ENCODE results near the gene LRRC27. TPM values are rescaled to one million over a fixed set of nuclear protein-coding genes. Genes with fewer than 3 reads are reported as not detected.

LRRC27 gene
- total and polyA plus RNA-seq, 2 experiments from 2014 or later: 7.5 to 9.6 TPM

GRCh38 chr10:132346806-132347205 lies 14.8 kb downstream of the LRRC27 start:
- no peak overlapping the region for H3K9ac ChIP-seq
- H3K79me2 ChIP-seq (ENCODE audit: insufficient read depth): no peaks in the 10 kb centered on the region
- no peaks in the 10 kb centered on the region for H4K20me1 ChIP-seq (ENCODE audit: insufficient read depth)
- H3K36me3 ChIP-seq (ENCODE audit: low read depth): peaks cover 20% of the 10 kb centered on the region
- in situ Hi-C loops (cut with MboI): no loop called here
- H3K27ac ChIP-seq: no peak overlapping the region
- H3K4me1 ChIP-seq (ENCODE audit: insufficient read depth): no peaks in the 10 kb centered on the region
- TF ChIP-seq EZH2phosphoT487 (IDR thresholded peaks at IDR 0.05; ENCODE audit: insufficient read depth, low read depth) (no peak), EZH2 (IDR thresholded peaks at IDR 0.05; ENCODE audit: insufficient read depth, poor library complexity, severe bottlenecking) (no peak)
- no peaks in the 10 kb centered on the region for H3K27me3 ChIP-seq (replicated peaks; ENCODE audit: insufficient read depth)
- no peaks in the 10 kb centered on the region for H3K9me2 ChIP-seq (ENCODE audit: insufficient read depth)
- no peak overlapping the region for H3K4me3 ChIP-seq
- no peaks in the 10 kb centered on the region for H3F3A ChIP-seq (ENCODE audit: insufficient read depth)
- no peaks in the 10 kb centered on the region for H3K9me3 ChIP-seq (ENCODE audit: low read depth)
- WGBS, 2 experiments (ENCODE audit: low coverage in 1 of 2, low lambda C conversion rate in 2 of 2, missing lambda C conversion rate in 2 of 2): 81% methylated on average over 9 of the region's 9 CpGs
- no peak for DNase-seq
- no peak overlapping the region for H2AFZ ChIP-seq
- no peak overlapping the region for H3K4me2 ChIP-seq (ENCODE audit: unreplicated experiment)

GRCh38 chr10:132347211-132347930 lies 15.4 kb downstream of the LRRC27 start:
- Histone ChIP-seq H3K27me3 (replicated peaks; ENCODE audit: insufficient read depth) (no peaks in the 10 kb centered on the region), H3K9me3 (ENCODE audit: low read depth) (no peaks in the 10 kb centered on the region), H3K79me2 (ENCODE audit: insufficient read depth) (no peaks in the 10 kb centered on the region), H2AFZ (no peak overlapping the region), H3F3A (ENCODE audit: insufficient read depth) (no peaks in the 10 kb centered on the region), H3K4me1 (ENCODE audit: insufficient read depth) (no peaks in the 10 kb centered on the region), H3K4me3 (no peak overlapping the region), H3K27ac (no peak overlapping the region), H3K9me2 (ENCODE audit: insufficient read depth) (no peaks in the 10 kb centered on the region), H4K20me1 (ENCODE audit: insufficient read depth) (no peaks in the 10 kb centered on the region), H3K36me3 (ENCODE audit: low read depth) (peaks cover 16% of the 10 kb centered on the region), H3K9ac (no peak overlapping the region), H3K4me2 (ENCODE audit: unreplicated experiment) (no peak overlapping the region)
- in situ Hi-C loops (cut with MboI): no loop called here
- TF ChIP-seq EZH2 (IDR thresholded peaks at IDR 0.05; ENCODE audit: insufficient read depth, poor library complexity, severe bottlenecking) (no peak), EZH2phosphoT487 (IDR thresholded peaks at IDR 0.05; ENCODE audit: insufficient read depth, low read depth) (no peak)
- 94 to 97% methylated on average over 17 to 23 of the region's 23 CpGs for WGBS, 2 experiments (ENCODE audit: low coverage in 1 of 2, low lambda C conversion rate in 2 of 2, missing lambda C conversion rate in 2 of 2)
- no peak for DNase-seq

- H3K27ac ChIP-seq: no peak overlapping the region
- H3K4me1 ChIP-seq (ENCODE audit: insufficient read depth): no peaks in the 10 kb centered on the region
- no peaks in the 10 kb centered on the region for H3K27me3 ChIP-seq (replicated peaks; ENCODE audit: insufficient read depth)
- 93% methylated on average over 13 of the region's 13 CpGs for WGBS, 2 experiments (ENCODE audit: low coverage in 1 of 2, low lambda C conversion rate in 2 of 2, missing lambda C conversion rate in 2 of 2)
- H3K4me3 ChIP-seq: no peak overlapping the region
- no peaks in the 10 kb centered on the region for H3K79me2 ChIP-seq (ENCODE audit: insufficient read depth)
- no peaks in the 10 kb centered on the region for H3F3A ChIP-seq (ENCODE audit: insufficient read depth)
- no peaks in the 10 kb centered on the region for H3K9me3 ChIP-seq (ENCODE audit: low read depth)
- H3K36me3 ChIP-seq (ENCODE audit: low read depth): peaks cover 12% of the 10 kb centered on the region
- no peaks in the 10 kb centered on the region for H3K9me2 ChIP-seq (ENCODE audit: insufficient read depth)
- no peak overlapping the region for H3K9ac ChIP-seq
- H2AFZ ChIP-seq: no peak overlapping the region
- no peak for DNase-seq
- no peak overlapping the region for H3K4me2 ChIP-seq (ENCODE audit: unreplicated experiment)
- no peaks in the 10 kb centered on the region for H4K20me1 ChIP-seq (ENCODE audit: insufficient read depth)
- in situ Hi-C loops (cut with MboI): no loop called here
- no peak for TF ChIP-seq EZH2 (IDR thresholded peaks at IDR 0.05; ENCODE audit: insufficient read depth, poor library complexity, severe bottlenecking)
- no peak for TF ChIP-seq EZH2phosphoT487 (IDR thresholded peaks at IDR 0.05; ENCODE audit: insufficient read depth, low read depth)
These were observed 15.9 kb downstream of the LRRC27 start for GRCh38 chr10:132347931-132348267.

GRCh38 chr10:132349766-132350165 lies 17.8 kb downstream of the LRRC27 start:
- H3K36me3 ChIP-seq (ENCODE audit: low read depth): peaks cover 6% of the 10 kb centered on the region; the same call in 1 of the 2 replicates
- DNase-seq: no peak
- H3K27ac ChIP-seq: no peak overlapping the region
- H3F3A ChIP-seq (ENCODE audit: insufficient read depth): no peaks in the 10 kb centered on the region
- H3K9ac ChIP-seq: no peak overlapping the region
- no peaks in the 10 kb centered on the region for H3K4me1 ChIP-seq (ENCODE audit: insufficient read depth)
- H2AFZ ChIP-seq: no peak overlapping the region
- H3K9me3 ChIP-seq (ENCODE audit: low read depth): no peaks in the 10 kb centered on the region
- H4K20me1 ChIP-seq (ENCODE audit: insufficient read depth): no peaks in the 10 kb centered on the region
- H3K4me2 ChIP-seq (ENCODE audit: unreplicated experiment): no peak overlapping the region
- 76 to 79% methylated on average over 6 of the region's 6 CpGs for WGBS, 2 experiments (ENCODE audit: low coverage in 1 of 2, low lambda C conversion rate in 2 of 2, missing lambda C conversion rate in 2 of 2)
- no peaks in the 10 kb centered on the region for H3K27me3 ChIP-seq (replicated peaks; ENCODE audit: insufficient read depth)
- in situ Hi-C loops (cut with MboI): no loop called here
- TF ChIP-seq EZH2 (IDR thresholded peaks at IDR 0.05; ENCODE audit: insufficient read depth, poor library complexity, severe bottlenecking) (no peak), EZH2phosphoT487 (IDR thresholded peaks at IDR 0.05; ENCODE audit: insufficient read depth, low read depth) (no peak)
- no peak overlapping the region for H3K4me3 ChIP-seq
- H3K79me2 ChIP-seq (ENCODE audit: insufficient read depth): no peaks in the 10 kb centered on the region
- H3K9me2 ChIP-seq (ENCODE audit: insufficient read depth): no peaks in the 10 kb centered on the region
